DOHH2 (cell line): ENCODE data around the gene NHLH1.

Experiments
- H3F3A ChIP-seq: fragments of 200-600 bp; sonication (generic), shearing (Covaris generic); 2 replicates; pipeline ENCODE4 v1.6.0; 2016; ENCODE audit warnings: antibody characterized with exemption, mild to moderate bottlenecking; ENCODE audit not compliant: control insufficient read depth, insufficient read depth
- H3K27ac ChIP-seq: fragments of 200-600 bp; sonication (generic); 2 replicates; pipeline ENCODE4 v1.5.1; 2014; ENCODE audit warnings: low read depth, mild to moderate bottlenecking, low read length, moderate library complexity
- H3K27me3 ChIP-seq: fragments of 200-600 bp; sonication (generic); 2 replicates; pipeline ENCODE4 v1.6.1; 2014; ENCODE audit warnings: mild to moderate bottlenecking, low read length, mixed read lengths; ENCODE audit not compliant: control insufficient read depth
- H3K36me3 ChIP-seq: fragments of 200-600 bp; sonication (generic); 2 replicates; pipeline ENCODE4 v1.6.1; 2014; ENCODE audit warnings: mild to moderate bottlenecking, low read length, moderate library complexity, mixed read lengths; ENCODE audit not compliant: control insufficient read depth
- H3K4me1 ChIP-seq: fragments of 200-600 bp; sonication (generic); 2 replicates; pipeline ENCODE4 v1.6.1; 2014; ENCODE audit warnings: mild to moderate bottlenecking, low read length, mixed read lengths; ENCODE audit not compliant: control insufficient read depth
- H3K4me2 ChIP-seq: fragments of 200-600 bp; sonication (generic); 2 replicates; pipeline ENCODE4 v1.6.0; 2014; ENCODE audit warnings: mild to moderate bottlenecking, low read length, moderate library complexity
- H3K4me3 ChIP-seq: fragments of 200-600 bp; sonication (generic); 2 replicates; pipeline ENCODE4 v1.5.1; 2014; ENCODE audit warnings: mild to moderate bottlenecking, low read length, mixed read lengths
- H3K79me2 ChIP-seq: fragments of 200-600 bp; sonication (generic); 2 replicates; pipeline ENCODE4 v1.6.1; 2014; ENCODE audit warnings: mild to moderate bottlenecking, low read length, mixed read lengths; ENCODE audit not compliant: control insufficient read depth
- H3K9me2 ChIP-seq: fragments of 200-600 bp; sonication (generic); replicated peaks from 2 replicates; pipeline ENCODE4 v1.6.1; 2014; ENCODE audit warnings: mild to moderate bottlenecking, low read length, mixed read lengths; ENCODE audit not compliant: control insufficient read depth
- H3K9me3 ChIP-seq: fragments of 200-600 bp; sonication (generic); 2 replicates; pipeline ENCODE4 v1.6.1; 2014; ENCODE audit warnings: antibody characterized with exemption, low read length, mixed read lengths; ENCODE audit not compliant: control insufficient read depth, insufficient read depth
- H4K20me1 ChIP-seq: fragments of 200-600 bp; sonication (generic); 2 replicates; pipeline ENCODE4 v1.6.0; 2014; ENCODE audit warnings: low read depth, mild to moderate bottlenecking, antibody characterized with exemption, low read length, moderate library complexity; ENCODE audit not compliant: control insufficient read depth, insufficient read depth
- EZH2phosphoT487 ChIP-seq: fragments of 200-600 bp; sonication (generic); IDR thresholded peaks from 2 replicates; pipeline ENCODE4 v1.6.1; 2017; ENCODE audit warnings: borderline replicate concordance, mild to moderate bottlenecking, antibody characterized with exemption, low read length, moderate library complexity, mixed read lengths
- TF ChIP-seq, protein P1 (sequence below): fragments of 200-600 bp; sonication (generic); IDR thresholded peaks from one replicate; pipeline ENCODE4 v1.5.1; 2014; ENCODE audit warnings: antibody characterized with exemption, mild to moderate bottlenecking, low read depth, low read length; ENCODE audit not compliant: poor library complexity, severe bottlenecking

The NHLH1 gene

GRCh38 chr1:160418483-160418882 is 51.6 kb downstream of the NHLH1 start:
- TF ChIP-seq, protein P1, sequence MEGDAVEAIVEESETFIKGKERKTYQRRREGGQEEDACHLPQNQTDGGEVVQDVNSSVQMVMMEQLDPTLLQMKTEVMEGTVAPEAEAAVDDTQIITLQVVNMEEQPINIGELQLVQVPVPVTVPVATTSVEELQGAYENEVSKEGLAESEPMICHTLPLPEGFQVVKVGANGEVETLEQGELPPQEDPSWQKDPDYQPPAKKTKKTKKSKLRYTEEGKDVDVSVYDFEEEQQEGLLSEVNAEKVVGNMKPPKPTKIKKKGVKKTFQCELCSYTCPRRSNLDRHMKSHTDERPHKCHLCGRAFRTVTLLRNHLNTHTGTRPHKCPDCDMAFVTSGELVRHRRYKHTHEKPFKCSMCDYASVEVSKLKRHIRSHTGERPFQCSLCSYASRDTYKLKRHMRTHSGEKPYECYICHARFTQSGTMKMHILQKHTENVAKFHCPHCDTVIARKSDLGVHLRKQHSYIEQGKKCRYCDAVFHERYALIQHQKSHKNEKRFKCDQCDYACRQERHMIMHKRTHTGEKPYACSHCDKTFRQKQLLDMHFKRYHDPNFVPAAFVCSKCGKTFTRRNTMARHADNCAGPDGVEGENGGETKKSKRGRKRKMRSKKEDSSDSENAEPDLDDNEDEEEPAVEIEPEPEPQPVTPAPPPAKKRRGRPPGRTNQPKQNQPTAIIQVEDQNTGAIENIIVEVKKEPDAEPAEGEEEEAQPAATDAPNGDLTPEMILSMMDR: no peak
- no peak for TF ChIP-seq EZH2phosphoT487
- H3K9me3 ChIP-seq: no peaks in the 10 kb centered on the region
- no peaks in the 10 kb centered on the region for H3K79me2 ChIP-seq
- no peaks in the 10 kb centered on the region for H3F3A ChIP-seq
- H3K27ac ChIP-seq: no peak overlapping the region
- H3K9me2 ChIP-seq: no peaks in the 10 kb centered on the region
- no peak overlapping the region for H3K4me2 ChIP-seq
- H3K27me3 ChIP-seq: 0 out of 2 replicates have a peak, but pooled peaks cover 5% of the 10 kb centered on the region
- no peaks in the 10 kb centered on the region for H3K36me3 ChIP-seq
- H3K4me3 ChIP-seq: no peak overlapping the region
- H3K4me1 ChIP-seq: no peaks in the 10 kb centered on the region
- no peaks in the 10 kb centered on the region for H4K20me1 ChIP-seq

DNA sequence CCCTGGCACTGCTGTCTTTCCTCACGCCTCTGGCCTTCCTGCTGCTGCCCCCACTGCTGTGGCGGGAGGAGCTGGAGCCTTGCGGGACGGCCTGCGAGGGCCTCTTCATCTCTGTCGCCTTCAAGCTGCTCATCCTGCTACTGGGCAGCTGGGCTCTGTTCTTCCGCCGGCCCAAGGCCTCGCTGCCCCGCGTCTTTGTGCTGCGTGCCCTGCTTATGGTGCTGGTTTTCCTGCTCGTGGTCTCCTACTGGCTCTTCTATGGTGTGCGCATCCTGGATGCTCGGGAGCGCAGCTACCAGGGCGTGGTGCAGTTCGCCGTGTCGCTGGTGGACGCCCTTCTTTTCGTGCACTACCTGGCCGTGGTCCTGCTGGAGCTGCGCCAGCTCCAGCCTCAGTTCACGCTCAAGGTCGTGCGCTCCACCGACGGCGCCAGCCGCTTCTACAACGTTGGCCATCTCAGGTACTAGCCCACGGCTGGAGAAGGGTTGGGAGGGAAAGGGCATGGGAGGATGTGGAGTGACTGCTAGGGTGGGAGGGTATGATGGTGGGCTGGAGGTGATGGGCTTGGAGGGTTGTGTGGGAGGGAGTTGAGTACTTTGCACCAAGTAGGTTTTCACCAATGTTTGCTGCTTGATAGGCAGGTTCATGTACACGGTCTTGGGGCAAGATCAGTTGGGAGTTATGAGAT is 52.4 kb downstream of the NHLH1 start:
- no peak for TF ChIP-seq EZH2phosphoT487
- TF ChIP-seq, protein P1: no peak
- Histone ChIP-seq H3K27me3 (0 out of 2 replicates have a peak, but pooled peaks cover 5% of the 10 kb centered on the region), H3K9me3 (no peaks in the 10 kb centered on the region), H3K4me2 (no peak overlapping the region), H3F3A (no peaks in the 10 kb centered on the region), H4K20me1 (no peaks in the 10 kb centered on the region), H3K79me2 (no peaks in the 10 kb centered on the region), H3K4me1 (no peaks in the 10 kb centered on the region), H3K27ac (no peak overlapping the region), H3K4me3 (no peak overlapping the region), H3K9me2 (no peaks in the 10 kb centered on the region), H3K36me3 (no peaks in the 10 kb centered on the region)

DNA sequence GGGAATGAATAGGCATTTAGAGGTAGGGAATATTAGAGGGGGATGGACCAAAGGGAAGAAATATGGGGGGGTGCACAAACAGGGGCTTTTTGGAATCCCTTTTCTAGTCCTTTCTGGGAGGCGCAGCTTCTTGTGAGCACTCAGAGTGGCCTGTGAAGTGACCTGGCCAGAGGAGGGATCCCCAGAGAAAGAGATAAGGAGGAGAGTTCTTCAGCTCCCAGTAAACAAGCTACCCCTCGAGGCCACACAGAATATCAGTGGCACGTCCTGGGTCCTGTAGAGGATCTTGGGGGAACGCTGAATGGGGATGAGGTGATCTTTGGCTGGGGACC is 52.9 kb downstream of the NHLH1 start:
- H3K9me2 ChIP-seq: no peaks in the 10 kb centered on the region
- TF ChIP-seq EZH2phosphoT487: no peak
- TF ChIP-seq, protein P1: no peak
- no peaks in the 10 kb centered on the region for H3K4me1 ChIP-seq
- no peak overlapping the region for H3K4me2 ChIP-seq
- no peaks in the 10 kb centered on the region for H3K9me3 ChIP-seq
- H3K27ac ChIP-seq: no peak overlapping the region
- no peaks in the 10 kb centered on the region for H3F3A ChIP-seq
- no peaks in the 10 kb centered on the region for H4K20me1 ChIP-seq
- H3K27me3 ChIP-seq: 0 out of 2 replicates have a peak, but pooled peaks cover 5% of the 10 kb centered on the region
- H3K4me3 ChIP-seq: no peak overlapping the region
- H3K36me3 ChIP-seq: no peaks in the 10 kb centered on the region
- H3K79me2 ChIP-seq: no peaks in the 10 kb centered on the region
